PC-9 (cell line): Measurements from ENCODE around the gene C7.

Experiments
- CTCF ChIP-seq: fragments of 200-600 bp; sonication (generic); conservative IDR thresholded peaks from 2 replicates; pipeline ENCODE4 v1.6.1; 2017; ENCODE audit warnings: mixed run types, antibody characterized with exemption, mild to moderate bottlenecking, moderate library complexity
- EZH2 ChIP-seq: fragments of 200-600 bp; sonication (generic); IDR thresholded peaks from 2 replicates; pipeline ENCODE4 v1.8.0; 2017; ENCODE audit warnings: antibody characterized with exemption, low read depth

DNA sequence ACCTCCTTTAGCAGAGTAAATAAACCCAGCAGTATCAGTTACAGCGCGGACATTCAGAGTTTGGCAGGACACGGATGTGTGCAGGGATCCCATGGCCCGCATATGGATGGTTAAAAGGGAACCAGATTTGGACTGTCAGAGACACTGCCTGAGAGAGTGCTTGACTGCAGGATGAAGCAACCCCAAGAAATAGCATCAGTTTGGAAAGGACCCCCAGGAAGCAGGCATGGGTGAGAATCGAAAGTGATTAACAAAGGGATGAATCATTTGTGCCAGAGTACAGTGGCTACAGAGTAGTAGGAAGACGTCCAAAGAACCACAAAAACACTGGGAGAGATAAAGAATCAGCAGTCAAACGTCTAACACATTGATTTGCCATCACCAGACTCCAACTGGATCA, 5.5 kb downstream of the C7 start:
- TF ChIP-seq EZH2, result no peak
- no peak for TF ChIP-seq CTCF
